HG03025 (cell line): ENCODE measurements around the gene SPECC1.
"Not testable (repeated sequence)": the region's sequence is repeated elsewhere in the genome, so short reads cannot be mapped to it uniquely, and the experiment has no call there.

Experiments used
- ATAC-seq: cut with Tn5 transposase; IDR thresholded peaks from one replicate; pipeline ENCODE4 v1.9.1; 2021; ENCODE audit warnings: mild to moderate bottlenecking, moderate library complexity; ENCODE audit not compliant: unreplicated experiment, low FRiP score

The SPECC1 gene, protein sequence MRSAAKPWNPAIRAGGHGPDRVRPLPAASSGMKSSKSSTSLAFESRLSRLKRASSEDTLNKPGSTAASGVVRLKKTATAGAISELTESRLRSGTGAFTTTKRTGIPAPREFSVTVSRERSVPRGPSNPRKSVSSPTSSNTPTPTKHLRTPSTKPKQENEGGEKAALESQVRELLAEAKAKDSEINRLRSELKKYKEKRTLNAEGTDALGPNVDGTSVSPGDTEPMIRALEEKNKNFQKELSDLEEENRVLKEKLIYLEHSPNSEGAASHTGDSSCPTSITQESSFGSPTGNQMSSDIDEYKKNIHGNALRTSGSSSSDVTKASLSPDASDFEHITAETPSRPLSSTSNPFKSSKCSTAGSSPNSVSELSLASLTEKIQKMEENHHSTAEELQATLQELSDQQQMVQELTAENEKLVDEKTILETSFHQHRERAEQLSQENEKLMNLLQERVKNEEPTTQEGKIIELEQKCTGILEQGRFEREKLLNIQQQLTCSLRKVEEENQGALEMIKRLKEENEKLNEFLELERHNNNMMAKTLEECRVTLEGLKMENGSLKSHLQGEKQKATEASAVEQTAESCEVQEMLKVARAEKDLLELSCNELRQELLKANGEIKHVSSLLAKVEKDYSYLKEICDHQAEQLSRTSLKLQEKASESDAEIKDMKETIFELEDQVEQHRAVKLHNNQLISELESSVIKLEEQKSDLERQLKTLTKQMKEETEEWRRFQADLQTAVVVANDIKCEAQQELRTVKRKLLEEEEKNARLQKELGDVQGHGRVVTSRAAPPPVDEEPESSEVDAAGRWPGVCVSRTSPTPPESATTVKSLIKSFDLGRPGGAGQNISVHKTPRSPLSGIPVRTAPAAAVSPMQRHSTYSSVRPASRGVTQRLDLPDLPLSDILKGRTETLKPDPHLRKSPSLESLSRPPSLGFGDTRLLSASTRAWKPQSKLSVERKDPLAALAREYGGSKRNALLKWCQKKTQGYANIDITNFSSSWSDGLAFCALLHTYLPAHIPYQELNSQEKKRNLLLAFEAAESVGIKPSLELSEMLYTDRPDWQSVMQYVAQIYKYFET

DNA sequence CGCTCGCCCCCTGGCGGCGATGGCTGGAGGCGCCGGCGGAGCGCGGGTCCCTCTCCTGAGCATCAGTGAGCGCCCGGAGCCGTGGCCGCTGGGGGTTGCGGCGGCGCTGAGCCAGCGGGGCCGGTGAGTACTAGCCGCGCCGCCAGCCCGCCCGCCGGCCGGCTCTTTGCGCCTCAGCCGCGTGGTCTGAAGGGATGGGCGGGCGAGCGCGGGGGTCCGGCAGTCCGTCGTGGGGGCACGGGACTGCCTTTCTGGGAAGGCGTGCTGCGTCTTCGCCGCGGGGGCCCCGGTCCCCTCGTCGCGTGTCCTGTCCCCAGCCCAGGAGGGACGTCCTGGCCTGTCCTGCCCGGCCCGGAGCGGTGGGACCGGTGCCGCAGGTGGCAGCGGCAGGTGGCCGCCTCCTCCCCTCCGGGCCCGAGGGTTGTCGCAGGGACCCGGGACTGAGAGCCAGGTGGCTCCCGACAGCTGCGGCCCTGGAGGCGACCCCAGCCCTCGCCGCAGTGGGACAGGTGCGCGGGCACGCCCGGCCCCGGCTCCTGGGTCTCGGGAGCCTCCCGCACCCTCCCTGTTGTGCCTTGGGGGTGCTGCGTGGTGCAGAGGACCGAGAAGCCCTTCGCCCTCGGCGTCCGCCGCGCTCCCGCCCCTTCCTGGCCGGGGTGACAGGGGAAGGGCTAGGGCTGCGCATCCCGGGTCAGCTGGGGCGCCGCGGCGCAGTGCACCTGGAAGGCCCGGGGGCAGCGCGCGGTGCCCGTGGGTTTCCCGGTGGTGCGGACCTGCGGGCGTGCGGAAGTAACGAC is at the start of gene SPECC1:
SPECC1 (plus strand) TSS at position 58 of the 797 bp plus-strand sequence. CDS start 87,293 bp downstream, outside the sequence.
- peak; percentile 39 for ATAC-seq

DNA sequence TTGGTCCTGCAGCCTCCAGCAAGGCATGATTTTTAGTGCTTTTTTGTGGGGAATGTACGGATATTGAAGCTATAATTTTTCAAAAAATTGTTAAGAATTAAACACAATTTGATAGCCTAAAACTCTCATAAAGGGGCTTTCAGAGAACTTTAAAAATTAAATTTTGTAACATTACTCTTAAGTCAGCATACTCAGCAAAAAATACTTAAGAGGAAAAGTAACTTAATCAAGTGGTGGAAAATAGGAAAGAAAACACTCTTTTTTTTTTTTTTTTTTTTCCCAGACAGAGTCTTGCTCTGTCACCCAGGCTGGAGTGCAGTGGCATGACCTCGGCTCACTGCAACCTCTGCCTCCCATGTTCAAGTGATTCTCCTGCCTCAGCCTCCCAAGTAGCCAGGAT is 46.2 kb upstream of the SPECC1 start:
- ATAC-seq, result not testable (repeated sequence)

DNA sequence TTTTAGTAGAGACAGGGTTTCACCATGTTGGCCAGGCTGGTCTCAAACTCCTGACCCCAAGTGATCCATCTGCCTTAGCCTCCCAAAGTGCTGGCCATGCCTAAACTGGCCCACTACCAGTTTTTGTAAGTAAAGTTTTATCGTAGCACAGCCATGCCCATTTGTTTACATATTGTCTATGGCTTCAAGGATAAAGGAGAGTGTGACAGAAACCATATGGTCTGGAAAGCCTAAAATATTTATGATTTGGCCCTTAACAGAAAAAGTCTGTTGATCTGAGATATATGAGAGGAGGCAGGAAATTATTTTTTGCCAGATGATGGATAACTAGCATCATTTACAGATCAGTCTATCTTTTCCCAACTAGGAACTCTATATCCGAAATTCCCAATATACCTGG is 36.0 kb upstream of the SPECC1 start:
- ATAC-seq, result no peak

DNA sequence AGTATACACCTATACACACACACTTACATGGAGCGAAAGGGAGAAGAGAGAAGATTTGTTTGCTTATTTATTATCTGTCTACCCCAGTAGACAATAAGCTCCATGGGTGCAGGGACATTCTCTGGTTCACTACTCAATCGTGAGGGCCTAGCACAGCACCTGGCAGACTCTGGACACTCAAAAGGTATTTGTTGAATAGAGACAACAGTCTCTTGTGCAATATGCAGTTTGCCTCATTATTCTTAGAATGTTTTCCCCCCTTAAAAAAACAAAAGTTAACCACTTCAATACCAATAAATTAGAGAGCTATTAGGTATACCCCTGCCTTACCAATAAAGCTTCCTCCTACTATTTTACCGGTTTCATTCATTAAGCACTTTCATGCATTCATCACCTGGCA is 33.6 kb upstream of the SPECC1 start:
- ATAC-seq, result no peak

DNA sequence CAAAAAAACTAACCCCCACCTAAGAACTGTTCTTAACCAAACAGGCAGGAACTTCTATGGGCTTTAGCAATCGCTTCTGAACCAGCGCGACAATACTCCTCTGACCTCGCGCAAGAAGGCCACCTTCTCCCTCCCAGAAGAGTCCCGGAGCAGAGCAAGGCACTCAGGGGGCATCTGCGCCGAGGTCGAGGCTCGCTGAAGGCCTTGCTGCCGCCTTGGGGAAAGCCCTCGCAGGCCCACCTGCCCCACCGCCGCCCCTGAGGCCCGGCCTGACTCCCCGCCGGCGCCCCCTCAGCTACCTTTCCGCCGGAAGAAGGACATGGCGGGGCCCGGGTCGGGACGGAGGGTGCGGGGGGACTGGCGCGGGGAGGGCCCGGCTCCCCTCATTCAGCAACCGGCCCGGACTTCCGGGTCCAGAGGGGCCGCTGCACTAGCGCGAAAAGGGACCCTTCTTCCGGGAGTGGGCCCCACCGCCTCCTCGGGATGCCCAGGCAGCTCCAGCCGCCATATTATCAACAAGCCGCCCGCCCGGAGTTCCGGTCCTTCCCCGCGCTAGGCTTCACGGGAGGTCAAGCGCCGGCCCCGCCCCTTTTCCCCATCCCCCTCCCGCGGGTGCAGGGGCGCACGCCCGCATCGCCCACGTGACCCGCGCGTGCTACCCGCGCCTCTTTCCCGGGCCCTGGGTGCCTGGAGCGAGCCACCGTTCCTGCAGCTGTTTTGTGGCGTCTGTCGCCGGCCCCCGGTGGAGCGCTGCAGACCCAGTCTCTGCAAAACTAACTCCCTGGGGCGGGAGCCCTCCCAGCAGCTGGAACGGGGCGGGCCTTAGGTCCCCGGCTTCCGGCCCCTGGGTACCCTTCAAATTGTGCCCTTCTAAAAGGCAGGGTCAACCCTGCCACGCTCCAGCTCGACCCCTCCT is 31.6 kb upstream of the SPECC1 start, which contains the start of gene AKAP10:
AKAP10 (minus strand) TSS at position 536 of the 916 bp plus-strand sequence; CDS start at position 387, 149 bp downstream.
- ATAC-seq, result peak; percentile 87

DNA sequence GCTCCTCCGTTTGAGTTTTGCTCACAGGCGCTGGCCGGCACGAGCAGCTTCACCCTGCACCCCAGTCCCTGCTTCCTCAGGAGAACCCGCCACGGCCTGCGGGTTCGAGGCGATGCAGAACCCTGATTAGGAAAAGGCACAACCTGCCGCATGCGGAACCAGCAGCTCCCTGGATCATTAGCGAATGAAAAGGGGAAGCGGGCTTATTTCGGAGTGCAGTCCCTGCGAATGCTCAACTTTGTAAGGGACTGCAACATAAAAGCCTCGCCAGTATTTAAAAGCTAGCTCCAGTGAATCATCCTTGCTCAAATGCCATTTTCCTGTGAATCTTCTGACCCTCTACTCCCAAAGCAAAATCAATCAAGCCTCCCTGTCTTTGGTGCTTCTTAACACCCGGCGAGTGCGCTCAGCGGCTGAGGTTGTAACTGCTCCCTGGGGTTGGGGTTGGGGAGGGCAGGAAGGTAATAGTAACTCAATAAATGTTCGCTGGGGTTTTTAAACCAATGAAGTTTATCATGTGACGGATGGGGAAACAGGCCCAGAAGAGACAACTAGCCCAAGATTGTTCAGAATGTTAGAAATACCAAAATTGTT is 30.9 kb upstream of the SPECC1 start:
- ATAC-seq, result no peak

DNA sequence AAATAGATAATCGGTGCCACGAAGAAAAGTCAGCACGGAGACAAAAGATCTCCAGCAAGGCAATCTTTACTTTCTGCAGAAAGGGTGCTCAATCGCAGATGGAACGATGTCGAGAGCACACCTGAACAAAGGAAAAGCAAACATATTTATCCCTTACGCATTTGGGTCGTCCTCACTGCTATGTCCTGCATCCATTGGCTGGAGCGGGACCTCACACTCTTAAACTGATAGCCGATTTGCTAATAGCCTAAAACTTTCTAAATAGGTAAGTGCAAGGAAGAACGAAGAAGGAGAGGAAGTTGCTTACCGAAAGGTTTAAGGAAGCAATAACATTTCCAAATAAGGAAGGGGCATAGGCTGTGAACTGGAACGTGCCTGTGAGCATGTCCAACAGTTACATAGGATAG is 30.4 kb upstream of the SPECC1 start:
- ATAC-seq, result no peak

DNA sequence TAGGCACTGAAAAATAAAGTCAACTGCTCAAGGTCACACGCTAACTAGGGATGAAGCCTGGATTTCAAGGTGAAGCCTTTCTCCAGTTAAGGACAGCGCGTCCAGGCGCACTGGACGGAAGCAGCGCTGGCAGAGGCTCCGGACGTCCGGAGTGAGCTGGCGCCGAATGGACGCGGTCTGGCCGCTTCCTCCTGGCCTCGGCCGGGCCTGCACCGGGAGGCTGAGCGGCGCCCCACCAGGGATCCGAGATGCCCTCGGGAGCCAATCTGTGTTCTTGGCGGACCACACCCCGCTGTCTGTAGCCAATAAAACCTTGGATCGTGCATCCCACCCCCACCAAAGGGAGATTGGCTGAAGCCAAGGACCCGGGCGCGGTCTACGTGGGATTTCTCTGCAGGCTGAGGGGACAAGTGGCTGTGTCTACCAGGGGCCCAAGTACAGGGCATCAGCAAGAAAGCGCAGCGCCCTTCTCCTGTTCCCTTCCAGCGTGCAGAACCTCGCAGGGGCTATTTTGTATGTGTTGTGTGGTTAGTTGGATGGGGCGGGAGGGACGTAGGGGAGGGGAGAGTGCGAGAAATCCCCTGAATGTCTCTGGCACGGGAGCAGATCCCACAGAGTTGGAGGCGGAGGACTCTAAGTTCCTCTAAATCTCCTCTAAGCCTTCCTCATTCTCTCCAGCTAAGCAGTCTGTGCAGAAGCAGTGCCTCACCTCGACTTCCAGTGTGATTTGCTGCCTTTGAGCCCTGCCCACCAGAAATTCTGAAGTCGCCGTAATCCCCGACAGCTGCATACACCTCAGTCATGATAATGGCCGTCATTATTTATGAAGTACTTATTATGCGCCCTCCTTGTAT is 29.0 kb upstream of the SPECC1 start:
- ATAC-seq, result no peak

DNA sequence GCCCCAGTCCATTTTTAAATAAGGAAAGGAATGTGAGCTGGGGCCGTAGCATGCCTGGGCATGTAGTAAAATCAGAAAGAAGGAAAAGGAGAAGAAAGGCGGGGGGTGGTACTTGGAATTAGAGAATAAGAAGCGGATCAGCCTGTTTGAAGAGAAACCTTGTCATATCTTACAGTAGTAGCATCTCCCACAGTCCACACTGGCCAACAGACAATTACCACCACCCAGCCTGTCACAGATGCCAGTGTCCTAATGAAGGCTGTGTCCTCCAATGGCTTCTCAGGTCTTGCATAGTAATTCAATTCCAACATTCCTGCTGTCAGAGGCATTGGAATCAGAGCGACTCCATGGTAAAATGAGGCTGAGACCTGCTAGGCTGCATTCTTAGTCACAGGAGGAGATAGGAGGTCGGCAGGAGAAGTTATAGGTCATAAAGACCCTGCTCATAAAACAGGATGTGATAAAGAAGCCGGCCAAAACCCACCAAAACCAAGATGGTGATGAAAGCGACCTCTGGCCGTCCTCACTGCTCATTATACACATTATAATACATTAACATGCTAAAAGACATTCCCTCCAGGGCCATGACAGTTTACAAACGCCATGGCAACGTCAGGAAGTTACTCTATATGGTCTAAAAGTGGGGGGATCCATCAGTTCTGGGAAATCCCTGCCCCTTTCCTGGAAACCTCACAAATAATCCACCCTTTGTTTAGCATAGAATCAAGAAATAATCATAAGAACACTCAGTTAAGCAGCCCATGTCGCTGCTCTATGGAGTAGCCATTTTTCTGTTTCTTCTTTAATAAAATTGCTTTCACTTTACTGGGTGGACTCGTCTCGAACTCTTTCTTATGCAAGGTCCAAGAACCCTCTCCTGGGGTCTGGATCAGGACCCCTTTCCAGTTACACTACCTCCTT is 22.0 kb upstream of the SPECC1 start:
- no peak for ATAC-seq

DNA sequence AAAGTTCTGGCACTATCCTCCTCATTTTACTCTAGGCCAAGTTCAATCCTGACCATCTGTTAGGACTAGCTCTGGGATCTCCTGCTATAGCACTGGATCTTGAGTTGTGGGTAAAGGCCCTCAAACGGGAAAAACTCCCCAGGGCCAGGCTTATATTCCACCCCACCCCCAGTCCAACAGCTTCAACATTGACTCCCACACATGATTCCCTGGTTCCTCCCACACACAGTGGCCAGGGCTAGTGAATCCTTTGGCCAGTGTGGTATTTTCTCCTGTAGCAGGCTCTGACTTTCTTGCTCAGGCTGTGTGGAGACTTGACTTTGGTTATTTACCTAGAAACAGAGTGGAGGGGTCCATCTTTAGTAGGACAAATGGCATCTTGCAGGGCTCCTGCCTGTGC is 21.3 kb upstream of the SPECC1 start:
- ATAC-seq, result no peak

DNA sequence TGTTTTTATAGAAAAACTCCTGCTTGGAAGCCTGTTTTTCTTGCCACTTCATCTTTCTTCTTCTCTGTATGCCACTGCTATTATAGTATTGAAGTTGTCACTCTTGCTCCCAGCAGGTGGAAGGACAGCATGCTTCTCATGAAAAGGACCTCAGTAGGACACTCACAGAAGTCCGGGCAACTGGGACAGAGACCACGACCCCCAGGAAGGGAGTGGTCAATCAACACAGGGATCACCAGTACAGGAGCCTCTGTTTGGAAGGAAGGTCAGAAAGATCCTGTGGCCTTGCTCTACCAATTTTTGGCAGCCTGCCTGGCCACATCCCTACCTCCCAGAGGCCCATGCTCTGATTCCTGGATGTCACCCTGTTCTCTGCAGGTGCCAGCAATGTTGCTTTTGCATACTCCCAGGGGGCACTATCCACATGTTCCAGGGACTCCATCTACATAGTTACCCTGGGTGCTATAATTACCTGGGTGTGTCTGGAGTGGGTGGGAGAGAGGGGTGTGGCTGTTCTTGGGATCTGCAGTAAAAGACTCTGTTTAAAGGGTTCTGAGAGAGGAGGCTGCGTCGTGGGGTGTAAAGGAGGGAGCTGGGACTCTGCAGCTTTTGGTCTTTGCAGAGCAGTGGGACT is 17.8 kb upstream of the SPECC1 start:
- no peak for ATAC-seq

DNA sequence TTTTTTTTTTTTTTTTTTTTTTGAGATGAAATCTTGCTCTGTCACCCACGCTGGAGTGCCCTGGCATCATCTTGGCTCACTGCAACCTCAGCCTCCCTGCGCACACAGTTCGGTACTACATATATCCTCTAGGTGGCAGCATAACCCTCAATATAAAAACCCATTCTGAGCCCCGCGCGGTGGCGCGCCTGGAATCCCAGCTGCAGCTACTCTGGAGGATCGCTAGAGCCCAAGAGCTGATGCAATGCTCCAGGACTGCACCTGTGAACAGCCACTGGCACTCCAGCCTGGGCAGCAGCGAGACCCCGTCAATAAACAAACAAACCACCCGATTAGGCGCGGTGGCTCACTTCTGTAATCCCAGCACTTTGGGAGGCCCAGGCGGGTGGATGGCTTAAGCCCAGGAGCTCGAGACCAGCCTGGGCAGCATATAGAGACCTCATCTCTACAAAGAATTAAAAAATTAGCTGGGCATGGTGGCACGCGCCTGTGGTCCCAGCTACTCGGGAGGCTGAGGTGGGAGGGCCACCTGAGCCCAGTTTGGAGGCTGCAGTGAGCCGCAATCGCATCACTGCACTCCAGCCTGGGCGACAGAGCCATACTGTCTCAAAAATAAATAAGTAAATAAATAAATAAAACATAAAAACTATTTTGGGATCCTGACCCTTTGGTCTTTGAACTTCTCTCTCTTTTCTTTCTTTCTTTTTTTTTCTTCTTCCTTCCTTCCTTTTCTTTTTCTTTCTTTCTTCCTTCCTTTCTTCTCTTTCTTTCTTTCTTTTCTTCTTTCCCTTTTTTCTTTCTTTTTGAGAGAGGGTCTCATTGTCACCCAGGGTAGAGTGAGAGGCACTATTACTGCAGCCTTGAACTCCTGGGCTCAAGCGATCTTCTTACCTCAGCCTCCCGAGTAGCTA is 16.1 kb upstream of the SPECC1 start:
- ATAC-seq, result no peak

DNA sequence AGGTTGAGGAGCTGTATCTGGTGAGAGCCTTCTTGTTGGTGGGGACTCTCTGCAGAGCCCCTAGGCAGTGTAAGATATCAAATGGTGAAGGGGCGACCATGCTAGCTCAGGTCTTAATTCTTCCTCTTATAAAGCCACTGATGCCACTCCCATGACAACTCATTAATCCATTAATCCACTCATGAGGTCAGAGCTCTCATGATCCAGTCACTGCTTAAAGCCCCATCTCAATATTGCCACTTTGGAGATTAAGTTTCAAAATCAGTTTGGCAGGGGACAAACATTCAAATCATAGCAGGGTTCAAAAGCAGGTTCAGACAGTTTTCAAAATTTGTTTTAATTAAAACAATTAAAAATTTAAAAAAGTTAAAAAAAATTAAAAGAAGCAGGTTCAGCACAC is 13.1 kb upstream of the SPECC1 start:
- ATAC-seq, result no peak

DNA sequence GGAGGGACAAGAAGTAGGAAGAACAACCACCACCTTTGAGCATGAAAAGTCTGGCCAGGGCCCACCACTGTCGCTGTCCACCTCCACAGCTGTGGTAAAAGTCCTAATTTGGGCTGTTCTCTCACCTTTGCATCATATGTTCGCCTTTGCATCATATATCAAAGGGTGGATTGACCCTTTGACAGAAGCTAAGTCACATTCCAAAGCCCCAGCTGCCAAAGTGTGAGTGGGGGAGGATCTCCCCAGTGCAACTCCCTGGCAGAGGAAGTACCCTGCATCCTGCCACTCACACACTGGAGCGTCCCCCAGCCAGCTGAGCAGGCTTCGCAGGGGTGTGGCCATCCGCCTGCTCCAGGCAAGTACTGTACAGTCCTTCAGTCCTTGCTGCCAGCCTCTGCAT is 12.7 kb upstream of the SPECC1 start:
- no peak for ATAC-seq

DNA sequence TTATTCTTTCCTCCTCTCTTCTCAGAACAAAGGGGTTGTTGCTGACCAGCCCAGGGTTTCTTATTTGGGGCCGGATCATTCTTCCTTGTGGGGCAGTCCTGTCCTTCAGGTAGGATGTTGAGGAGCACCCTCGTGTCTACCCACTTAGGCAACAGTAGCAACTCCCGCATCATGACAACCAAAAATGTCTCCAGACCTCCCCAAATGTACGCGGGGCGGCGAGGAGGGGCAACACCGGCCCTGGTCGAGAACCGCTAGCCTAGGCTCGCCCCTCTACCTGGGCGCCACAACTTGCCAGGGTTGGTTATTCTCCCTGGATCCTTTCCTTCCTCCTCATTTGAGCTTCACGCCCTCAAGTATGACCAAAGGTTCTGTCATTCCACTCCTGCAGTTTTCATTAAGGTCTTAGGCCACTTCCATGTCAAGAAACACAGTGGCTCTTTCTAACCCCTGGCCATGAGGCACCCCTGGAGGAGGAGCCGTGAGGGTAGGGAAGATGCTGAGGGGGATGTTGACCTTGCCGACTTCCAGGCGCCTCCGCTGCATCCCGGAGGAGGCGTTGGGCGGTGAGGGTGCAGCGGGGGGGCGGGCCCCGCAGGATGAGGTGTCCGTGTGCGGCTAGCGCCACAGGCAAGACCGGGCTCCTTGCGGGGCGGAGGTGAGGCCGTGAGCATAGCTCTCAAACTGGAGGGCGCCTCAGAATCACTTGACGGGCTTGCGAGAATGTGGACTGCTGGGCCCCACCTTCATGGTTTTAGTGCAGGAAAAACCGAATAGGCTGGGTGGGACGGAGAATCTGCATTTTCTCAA is 712 bp upstream of the SPECC1 start:
- ATAC-seq, result no peak
